22Rv1 (cell line): Measurements from ENCODE around the gene ERI3.

Experiments
- ZFX ChIP-seq: fragments of 450-650 bp; IDR thresholded peaks from 2 replicates; pipeline ENCODE4 v1.6.1; 2017; ENCODE audit warnings: antibody characterized with exemption, borderline replicate concordance
- TF ChIP-seq, protein P1 (sequence below): fragments of 450-650 bp; IDR thresholded peaks from 2 replicates; pipeline ENCODE4 v1.5.1; 2017; ENCODE audit warnings: mild to moderate bottlenecking

DNA sequence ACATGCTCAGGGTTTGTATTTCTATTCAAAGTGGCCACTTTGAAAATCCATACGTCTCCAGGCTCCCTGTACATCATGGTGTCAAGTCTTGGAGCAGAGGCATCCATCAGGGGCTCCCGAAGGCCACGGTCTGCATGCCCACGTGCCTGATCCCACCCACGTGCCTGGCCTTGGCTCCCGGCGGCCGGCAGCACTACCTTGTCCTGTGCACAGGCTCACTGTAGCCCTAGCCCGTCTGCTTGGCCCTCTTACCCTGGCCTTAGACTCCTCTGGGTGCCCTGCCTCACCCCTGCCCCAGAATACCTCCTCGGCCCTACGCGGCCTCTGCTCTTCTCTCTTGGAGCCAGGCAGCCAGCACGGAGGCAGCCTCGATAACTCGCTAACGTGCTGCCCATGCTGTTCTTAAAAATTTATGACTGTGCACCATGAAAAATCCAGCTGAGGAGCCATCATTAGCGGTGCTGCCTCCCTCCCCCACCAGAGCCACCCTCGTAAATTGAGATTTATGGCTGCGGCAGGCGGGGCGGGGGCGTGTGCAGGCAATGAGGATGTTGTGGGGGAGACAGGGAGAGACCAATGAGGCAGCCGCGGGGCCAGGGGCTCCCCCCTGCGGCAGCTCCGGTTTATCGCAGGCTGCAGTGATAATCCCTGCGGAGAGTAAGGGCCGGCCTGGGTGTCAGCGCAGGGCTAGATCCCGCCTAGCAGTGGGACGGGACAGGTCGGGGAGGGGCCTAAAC, 117.2 kb downstream of the ERI3 start:
- TF ChIP-seq, protein P1, sequence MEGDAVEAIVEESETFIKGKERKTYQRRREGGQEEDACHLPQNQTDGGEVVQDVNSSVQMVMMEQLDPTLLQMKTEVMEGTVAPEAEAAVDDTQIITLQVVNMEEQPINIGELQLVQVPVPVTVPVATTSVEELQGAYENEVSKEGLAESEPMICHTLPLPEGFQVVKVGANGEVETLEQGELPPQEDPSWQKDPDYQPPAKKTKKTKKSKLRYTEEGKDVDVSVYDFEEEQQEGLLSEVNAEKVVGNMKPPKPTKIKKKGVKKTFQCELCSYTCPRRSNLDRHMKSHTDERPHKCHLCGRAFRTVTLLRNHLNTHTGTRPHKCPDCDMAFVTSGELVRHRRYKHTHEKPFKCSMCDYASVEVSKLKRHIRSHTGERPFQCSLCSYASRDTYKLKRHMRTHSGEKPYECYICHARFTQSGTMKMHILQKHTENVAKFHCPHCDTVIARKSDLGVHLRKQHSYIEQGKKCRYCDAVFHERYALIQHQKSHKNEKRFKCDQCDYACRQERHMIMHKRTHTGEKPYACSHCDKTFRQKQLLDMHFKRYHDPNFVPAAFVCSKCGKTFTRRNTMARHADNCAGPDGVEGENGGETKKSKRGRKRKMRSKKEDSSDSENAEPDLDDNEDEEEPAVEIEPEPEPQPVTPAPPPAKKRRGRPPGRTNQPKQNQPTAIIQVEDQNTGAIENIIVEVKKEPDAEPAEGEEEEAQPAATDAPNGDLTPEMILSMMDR = no peak
- TF ChIP-seq ZFX = no peak
